NB4 (cell line): ENCODE results near the gene TPD52L1.

Source experiments
- DNase-seq: peaks from one replicate; pipeline ENCODE4 v3.0.0; 2010; ENCODE audit warnings: low read depth
- H3K4me3 ChIP-seq: one replicate; pipeline ENCODE4 v1.5.1; 2011; ENCODE audit warnings: mild to moderate bottlenecking, low read depth, low read length, moderate library complexity
- CTCF ChIP-seq: IDR thresholded peaks from one replicate; pipeline ENCODE4 v1.5.1; 2012; ENCODE audit warnings: low read depth, low read length
- MAX ChIP-seq: IDR thresholded peaks from 2 replicates; pipeline ENCODE4 v1.6.1; 2011; ENCODE audit warnings: low read depth, low read length
- MYC ChIP-seq: IDR thresholded peaks from 2 replicates; pipeline ENCODE4 v1.6.1; 2011; ENCODE audit warnings: low read depth, low read length
- POLR2A ChIP-seq: IDR thresholded peaks from 2 replicates; pipeline ENCODE4 v1.6.1; 2011; ENCODE audit warnings: mild to moderate bottlenecking; ENCODE audit not compliant: insufficient read length; ENCODE audit errors: extremely low read depth

Gene TPD52L1

DNA sequence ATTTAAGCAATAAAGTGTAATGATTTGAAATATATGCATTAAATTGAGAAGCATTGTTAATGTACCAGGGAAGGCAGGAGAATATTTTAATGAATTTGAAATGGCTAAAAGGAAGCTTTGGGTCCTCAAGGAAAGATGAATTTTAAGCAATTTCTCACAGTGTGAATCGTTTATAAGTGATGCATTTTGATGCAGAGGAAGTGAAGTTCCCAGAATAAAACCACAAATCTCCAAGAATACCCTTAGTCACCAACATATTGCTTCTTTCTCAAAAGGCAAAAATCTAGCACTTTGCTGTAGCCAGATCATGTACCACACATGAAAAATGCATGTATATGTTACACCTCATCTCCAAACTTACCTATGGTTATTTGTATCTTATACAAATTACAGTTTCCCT is 11.7 kb downstream of the TPD52L1 start:
- TF ChIP-seq MYC (no peak), MAX (no peak), POLR2A (no peak), CTCF (no peak)
- no peak for DNase-seq
- H3K4me3 ChIP-seq = no peak overlapping the region

DNA sequence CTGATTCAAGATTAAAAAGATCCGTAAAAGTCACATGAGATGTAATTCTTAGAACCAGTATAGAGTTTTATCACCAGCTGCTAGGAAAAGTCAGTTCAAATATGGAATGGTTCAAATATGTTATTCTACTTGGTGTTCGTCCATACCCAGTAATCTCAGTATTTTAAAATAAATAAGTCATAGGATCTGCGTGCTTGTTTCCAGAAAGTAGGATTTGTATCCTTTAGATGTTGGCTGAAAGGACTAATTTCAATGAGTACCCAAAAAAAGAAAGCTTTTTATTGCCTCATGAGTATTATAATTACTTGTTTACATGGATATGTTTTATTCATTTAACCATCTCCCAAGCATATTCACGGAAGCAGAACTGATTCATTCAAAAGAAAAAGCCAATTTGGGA is 12.2 kb downstream of the TPD52L1 start:
- no peak for DNase-seq
- no peak for TF ChIP-seq CTCF
- TF ChIP-seq MYC = no peak
- no peak overlapping the region for H3K4me3 ChIP-seq

- no peak for TF ChIP-seq MAX
- TF ChIP-seq POLR2A = no peak
- TF ChIP-seq MYC = no peak
- TF ChIP-seq CTCF = no peak
- DNase-seq = no peak
- no peak overlapping the region for H3K4me3 ChIP-seq
These were observed 13.1 kb downstream of the TPD52L1 start for GRCh38 chr6:125166711-125167110.

DNA sequence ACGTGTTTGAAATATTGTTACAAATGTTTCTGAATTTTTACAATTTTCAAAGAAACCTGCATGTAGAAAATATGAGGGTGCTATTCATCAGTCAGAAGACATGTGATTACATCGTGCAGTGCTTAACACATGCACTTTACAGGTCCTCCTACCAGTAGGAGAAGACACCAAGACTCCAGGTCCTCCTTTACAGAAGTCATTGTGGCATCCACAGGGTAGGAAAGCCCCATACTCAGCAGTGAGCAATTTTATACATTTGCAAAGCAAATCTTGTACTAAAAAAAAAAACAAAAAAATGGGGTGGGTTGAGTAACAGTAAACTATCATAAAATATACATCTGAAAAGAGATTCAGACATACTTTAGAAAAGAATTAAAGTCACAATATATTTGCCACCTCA is 14.0 kb downstream of the TPD52L1 start:
- H3K4me3 ChIP-seq = no peak overlapping the region
- TF ChIP-seq MAX = no peak
- TF ChIP-seq MYC = no peak
- no peak for TF ChIP-seq CTCF
- no peak for TF ChIP-seq POLR2A
- no peak for DNase-seq

- TF ChIP-seq MAX (no peak), MYC (no peak), POLR2A (no peak), CTCF (no peak)
- no peak overlapping the region for H3K4me3 ChIP-seq
- DNase-seq = no peak
These were observed 15.5 kb downstream of the TPD52L1 start for GRCh38 chr6:125169058-125169457.

DNA sequence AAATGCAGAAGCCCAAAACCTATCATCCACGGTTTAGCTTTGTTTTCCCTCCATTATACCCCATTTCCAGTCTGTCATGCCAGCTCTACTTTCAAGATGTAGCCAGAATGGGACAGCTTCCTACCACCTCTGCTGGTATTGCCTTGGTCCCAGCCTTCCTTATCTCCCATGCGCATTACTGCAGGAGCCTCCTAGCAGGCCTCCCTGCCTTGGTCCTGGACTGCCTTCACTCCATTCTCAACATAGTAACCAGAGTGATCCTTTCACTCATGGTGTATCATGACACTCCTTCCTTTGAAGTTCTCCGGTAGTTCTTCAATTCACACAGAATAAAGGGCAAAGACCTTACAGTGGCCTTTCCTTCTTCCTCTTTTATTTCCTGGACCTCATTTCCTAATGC is 15.9 kb downstream of the TPD52L1 start:
- DNase-seq = no peak
- no peak for TF ChIP-seq POLR2A
- H3K4me3 ChIP-seq = no peak overlapping the region
